GM23338 (cell line): ENCODE results near the gene STAT3. TPM values are rescaled to one million over a fixed set of nuclear protein-coding genes. Genes with fewer than 3 reads are reported as not detected.

Experiments used
- ATAC-seq: fragments of 200-7000 bp; cut with Tn5 transposase; 3 replicates; pipeline ENCODE4 v1.9.1; 2020
- DNase-seq: peaks from one replicate; pipeline ENCODE4 v3.0.0-alpha.2; 2015; ENCODE audit warnings: low spot score
- H2AFZ ChIP-seq: fragments of 200-600 bp; sonication (generic); 2 replicates; pipeline ENCODE4 v1.8.0; 2016; ENCODE audit warnings: antibody characterized with exemption, mild to moderate bottlenecking, moderate library complexity
- H3F3A ChIP-seq: fragments of 200-600 bp; sonication (generic); replicated peaks from 2 replicates; pipeline ENCODE4 v1.8.0; 2017; ENCODE audit warnings: antibody characterized with exemption, mixed run types, low read depth
- H3K27ac ChIP-seq: fragments of 200-600 bp; sonication (generic); 2 replicates; pipeline ENCODE4 v1.6.1; 2016; ENCODE audit warnings: low read depth
- H3K27me3 ChIP-seq: fragments of 200-600 bp; sonication (generic); 2 replicates; pipeline ENCODE4 v1.8.0; 2016; ENCODE audit warnings: mild to moderate bottlenecking, mixed run types, moderate library complexity; ENCODE audit not compliant: insufficient read depth
- H3K36me3 ChIP-seq: fragments of 200-600 bp; sonication (generic); 2 replicates; pipeline ENCODE4 v1.8.0; 2016; ENCODE audit warnings: mild to moderate bottlenecking; ENCODE audit not compliant: insufficient read depth
- H3K4me1 ChIP-seq: fragments of 200-600 bp; sonication (generic); 2 replicates; pipeline ENCODE4 v1.8.0; 2016; ENCODE audit warnings: mild to moderate bottlenecking, moderate library complexity; ENCODE audit not compliant: insufficient read depth
- H3K4me2 ChIP-seq: fragments of 200-600 bp; sonication (generic); 2 replicates; pipeline ENCODE4 v1.7.1; 2017; ENCODE audit warnings: mixed run types
- H3K4me3 ChIP-seq: fragments of 200-600 bp; sonication (generic); 2 replicates; pipeline ENCODE4 v1.6.1; 2016; ENCODE audit warnings: mixed run types
- H3K79me2 ChIP-seq: fragments of 200-600 bp; sonication (generic); replicated peaks from 2 replicates; pipeline ENCODE4 v1.8.0; 2017; ENCODE audit warnings: mild to moderate bottlenecking; ENCODE audit not compliant: insufficient read depth
- H3K9me2 ChIP-seq: fragments of 200-600 bp; sonication (generic); 2 replicates; pipeline ENCODE4 v1.8.0; 2017; ENCODE audit not compliant: insufficient read depth
- H4K20me1 ChIP-seq: fragments of 200-600 bp; sonication (generic); replicated peaks from 2 replicates; pipeline ENCODE4 v1.8.0; 2017; ENCODE audit warnings: mild to moderate bottlenecking; ENCODE audit not compliant: insufficient read depth
- H3K27ac Mint-ChIP-seq: 2 replicates; pipeline ENCODE4 v1.8.0; 2020; ENCODE audit warnings: inconsistent platforms, mild to moderate bottlenecking, moderate library complexity, mixed read lengths
- H3K27me3 Mint-ChIP-seq: 3 replicates; pipeline ENCODE4 v1.8.0; 2022; ENCODE audit warnings: low read depth, mild to moderate bottlenecking, moderate library complexity, mixed read lengths, inconsistent platforms; ENCODE audit not compliant: insufficient read depth, poor library complexity
- H3K36me3 Mint-ChIP-seq: 3 replicates; pipeline ENCODE4 v1.8.0; 2021; ENCODE audit warnings: low read depth, mild to moderate bottlenecking, inconsistent platforms, moderate library complexity, mixed read lengths
- H3K4me1 Mint-ChIP-seq: 3 replicates; pipeline ENCODE4 v1.8.0; 2020; ENCODE audit warnings: mild to moderate bottlenecking, inconsistent platforms, mixed read lengths
- H3K4me3 Mint-ChIP-seq: 3 replicates; pipeline ENCODE4 v1.8.0; 2021; ENCODE audit warnings: moderate library complexity, mild to moderate bottlenecking, inconsistent platforms, mixed read lengths
- H3K9me3 Mint-ChIP-seq: 3 replicates; pipeline ENCODE4 v1.8.0; 2020; ENCODE audit warnings: moderate library complexity, mild to moderate bottlenecking, inconsistent platforms, mixed read lengths
- CREB1 ChIP-seq: fragments of 250-450 bp; sonication (Bioruptor Pico); IDR thresholded peaks from 2 replicates; pipeline ENCODE4 v1.5.0; 2020; ENCODE audit warnings: low read depth, mild to moderate bottlenecking, moderate library complexity
- ETS1 ChIP-seq: IDR thresholded peaks from 2 replicates; pipeline ENCODE4 v1.6.1; 2016; ENCODE audit warnings: antibody characterized with exemption
- EZH2phosphoT487 ChIP-seq: fragments of 200-600 bp; sonication (generic); IDR thresholded peaks from one replicate; pipeline ENCODE4 v1.8.1; 2018; ENCODE audit warnings: antibody characterized with exemption; ENCODE audit not compliant: unreplicated experiment
- NANOG ChIP-seq: IDR thresholded peaks from 2 replicates; pipeline ENCODE4 v1.6.1; 2016; ENCODE audit warnings: antibody characterized with exemption, borderline replicate concordance
- POLR2AphosphoS5 ChIP-seq: IDR thresholded peaks from 2 replicates; pipeline ENCODE4 v1.6.1; 2016; ENCODE audit warnings: antibody characterized with exemption, low read depth
- REST ChIP-seq: IDR thresholded peaks from one replicate; pipeline ENCODE4 v1.6.1; 2018; ENCODE audit warnings: antibody characterized with exemption; ENCODE audit not compliant: unreplicated experiment
- STAT1 ChIP-seq: IDR thresholded peaks from one replicate; pipeline ENCODE4 v1.6.1; 2016; ENCODE audit warnings: antibody characterized with exemption; ENCODE audit not compliant: unreplicated experiment
- ZNF114 ChIP-seq: fragments of 250-450 bp; sonication (Bioruptor Pico); IDR thresholded peaks from 2 replicates; pipeline ENCODE4 v1.5.0; 2020; ENCODE audit warnings: mild to moderate bottlenecking, moderate library complexity
- ZNF331 ChIP-seq: fragments of 250-450 bp; sonication (Bioruptor Pico); IDR thresholded peaks from 2 replicates; pipeline ENCODE4 v1.5.0; 2020; ENCODE audit warnings: low read depth, mild to moderate bottlenecking, moderate library complexity
- ZNF462 ChIP-seq: fragments of 250-450 bp; sonication (Bioruptor Pico); IDR thresholded peaks from 2 replicates; pipeline ENCODE4 v1.5.0; 2020; ENCODE audit warnings: mild to moderate bottlenecking, moderate library complexity
- polyA plus RNA-seq: library from polyadenylated mRNA; unstranded; fragments of >200 nt; fragmentation: Nextera tagmentation; extraction: Ambion mirVana; gene quantifications from 2 replicates; pipeline ENCODE4 v1.2.1, GENCODE V29; 2016
- total RNA-seq: library from RNA; depleted of rRNA; stranded (reverse); fragments of >200 nt; shearing (Covaris generic); gene quantifications from 2 replicates; pipeline ENCODE4 v1.2.3, GENCODE V29; 2014

The STAT3 gene
- total and polyA plus RNA-seq, 2 experiments from 2014 or later = 49.5 to 78.0 TPM

- no peak for TF ChIP-seq ZNF462 (CRISPR knock-in tag)
- TF ChIP-seq EZH2phosphoT487 = no peak
- TF ChIP-seq ZNF331 (CRISPR knock-in tag) = no peak
- TF ChIP-seq POLR2AphosphoS5 = no peak
Observed at GRCh38 chr17:42270596-42270995, 117.6 kb downstream of the STAT3 start (continued).

GRCh38 chr17:42270170-42270535, 118.1 kb downstream of the STAT3 start:
- no peaks in the 10 kb centered on the region for H3K36me3 ChIP-seq
- H3K4me3 Mint-ChIP-seq = no peak overlapping the region
- TF ChIP-seq ZNF331 (CRISPR knock-in tag) (no peak), REST (no peak), CREB1 (CRISPR knock-in tag) (no peak), NANOG (no peak), STAT1 (no peak), ZNF114 (no peak), POLR2AphosphoS5 (no peak), ETS1 (no peak)

More at GRCh38 chr17:42270170-42270535, 118.1 kb downstream of the STAT3 start:
- peaks cover 46% of the 10 kb centered on the region for H3K4me1 ChIP-seq
- peaks cover 100% of the 10 kb centered on the region for H3K79me2 ChIP-seq
- no peaks in the 10 kb centered on the region for H3K27me3 ChIP-seq
- Mint-ChIP-seq H3K36me3 (peaks cover 3% of the 10 kb centered on the region; the same call in 1 of the 3 replicates), H3K27me3 (peaks cover 3% of the 10 kb centered on the region), H3K4me1 (peaks cover 42% of the 10 kb centered on the region), H3K9me3 (no peaks in the 10 kb centered on the region; the same call in 2 of the 3 replicates), H3K27ac (no peak overlapping the region)
- H3K4me3 ChIP-seq = no peak overlapping the region
- no peak overlapping the region for H3K4me2 ChIP-seq
- H4K20me1 ChIP-seq = peaks cover 5% of the 10 kb centered on the region; the same call in 1 of the 2 replicates
- no peaks in the 10 kb centered on the region for H3F3A ChIP-seq
- no peaks in the 10 kb centered on the region for H3K9me2 ChIP-seq
- DNase-seq (no peak), ATAC-seq (no peak)
- H2AFZ ChIP-seq = no peak overlapping the region
- H3K27ac ChIP-seq = no peak overlapping the region
